Astrocyte of the cerebellum (primary cell): ENCODE data around the gene NVL.
"Not testable (repeated sequence)": the region's sequence is repeated elsewhere in the genome, so short reads cannot be mapped to it uniquely, and the experiment has no call there.

Experiments
- DNase-seq: peaks from one replicate; pipeline ENCODE4 v3.0.0-alpha.2; 2011; ENCODE audit warnings: low read depth
- H3K4me3 ChIP-seq: 2 replicates; pipeline ENCODE4 v1.5.1; 2011; ENCODE audit warnings: mild to moderate bottlenecking, low read depth, low read length, moderate library complexity
- CTCF ChIP-seq: IDR thresholded peaks from 2 replicates; pipeline ENCODE4 v1.5.1; 2012; ENCODE audit warnings: low read length, low read depth, moderate library complexity, mild to moderate bottlenecking; ENCODE audit errors: missing control alignments
- in situ Hi-C: cut with HindIII; loops from 2 replicates; pipeline ENCODE4 v1.10.0; 2017; ENCODE audit warnings: low sequenced_read_pairs

The NVL gene

GRCh38 chr1:224321706-224322105 is 8.3 kb downstream of the NVL start:
- H3K4me3 ChIP-seq = no peak overlapping the region
- no peak for DNase-seq
- no peak for TF ChIP-seq CTCF
- in situ Hi-C loops = no loop called here

- in situ Hi-C loops = no loop called here
- DNase-seq = no peak
- no peak overlapping the region for H3K4me3 ChIP-seq
- no peak for TF ChIP-seq CTCF
Observed at GRCh38 chr1:224317383-224318045, 12.5 kb downstream of the NVL start.

GRCh38 chr1:224312025-224312424 is 17.9 kb downstream of the NVL start:
- no peak for DNase-seq

GRCh38 chr1:224311503-224311902 is 18.5 kb downstream of the NVL start:
- DNase-seq, H3K4me3 ChIP-seq, in situ Hi-C loops: not testable (repeated sequence)

More at GRCh38 chr1:224312025-224312424, 17.9 kb downstream of the NVL start:
- no peak for TF ChIP-seq CTCF
- H3K4me3 ChIP-seq = no peak overlapping the region
- in situ Hi-C loops = no loop called here

- H3K4me3 ChIP-seq = no peak overlapping the region
- no peak for TF ChIP-seq CTCF
- no peak for DNase-seq
- in situ Hi-C loops = no loop called here
Observed at GRCh38 chr1:224308064-224308463, 21.9 kb downstream of the NVL start.

- no peak for TF ChIP-seq CTCF
- no peak overlapping the region for H3K4me3 ChIP-seq
- no peak for DNase-seq
- in situ Hi-C loops = no loop called here
Observed at GRCh38 chr1:224304767-224305166, 25.2 kb downstream of the NVL start.

- no peak overlapping the region for H3K4me3 ChIP-seq
- DNase-seq = no peak
- no peak for TF ChIP-seq CTCF
- in situ Hi-C loops = no loop called here
Observed at GRCh38 chr1:224302947-224303346, 27.0 kb downstream of the NVL start.
